ENCODE measurements around the gene AKAP13. TPM values are rescaled to one million over a fixed set of nuclear protein-coding genes. Genes with fewer than 3 reads are reported as not detected.
A peak's percentile ranks its signal among the peaks of the same experiment; 100 is the strongest.

Gene AKAP13
- total RNA-seq, 4 donors from 2014 or later: 189 to 405 (median 244) TPM

DNA sequence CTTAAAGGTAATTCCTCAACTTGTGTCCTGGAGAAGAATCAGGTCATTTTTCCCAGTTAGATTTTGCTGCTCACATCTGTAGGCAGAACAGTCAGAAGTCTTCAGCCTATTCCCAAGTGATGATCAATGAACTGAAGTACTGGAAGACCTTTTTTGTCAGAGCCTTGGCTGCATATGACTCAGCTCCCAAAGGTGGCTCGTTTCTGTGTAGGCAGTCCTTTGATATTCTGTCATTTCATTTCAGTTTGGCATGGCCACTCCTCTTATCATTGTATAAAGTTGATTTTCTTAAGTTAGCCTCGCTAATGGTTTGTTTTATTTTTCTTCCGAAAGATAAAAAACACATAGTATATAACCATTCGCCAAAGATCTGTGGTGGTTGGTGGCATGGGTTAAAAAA is 323.7 kb downstream of the AKAP13 start:
- Histone ChIP-seq H3K27ac (peak overlapping the region; percentile 97 to 100 (median 98)), H3K9me3 (no peaks in the 10 kb centered on the region), H3K4me3 (replicated peaks in 1 of 3) (no peak overlapping the region), H3K27me3 (no peaks in the 10 kb centered on the region), H3K36me3 (no peaks in the 10 kb centered on the region), H3K4me1 (peaks cover 64 to 70% of the 10 kb centered on the region in 2 donors)
- DNase-seq: no peak
- TF ChIP-seq, protein P1, sequence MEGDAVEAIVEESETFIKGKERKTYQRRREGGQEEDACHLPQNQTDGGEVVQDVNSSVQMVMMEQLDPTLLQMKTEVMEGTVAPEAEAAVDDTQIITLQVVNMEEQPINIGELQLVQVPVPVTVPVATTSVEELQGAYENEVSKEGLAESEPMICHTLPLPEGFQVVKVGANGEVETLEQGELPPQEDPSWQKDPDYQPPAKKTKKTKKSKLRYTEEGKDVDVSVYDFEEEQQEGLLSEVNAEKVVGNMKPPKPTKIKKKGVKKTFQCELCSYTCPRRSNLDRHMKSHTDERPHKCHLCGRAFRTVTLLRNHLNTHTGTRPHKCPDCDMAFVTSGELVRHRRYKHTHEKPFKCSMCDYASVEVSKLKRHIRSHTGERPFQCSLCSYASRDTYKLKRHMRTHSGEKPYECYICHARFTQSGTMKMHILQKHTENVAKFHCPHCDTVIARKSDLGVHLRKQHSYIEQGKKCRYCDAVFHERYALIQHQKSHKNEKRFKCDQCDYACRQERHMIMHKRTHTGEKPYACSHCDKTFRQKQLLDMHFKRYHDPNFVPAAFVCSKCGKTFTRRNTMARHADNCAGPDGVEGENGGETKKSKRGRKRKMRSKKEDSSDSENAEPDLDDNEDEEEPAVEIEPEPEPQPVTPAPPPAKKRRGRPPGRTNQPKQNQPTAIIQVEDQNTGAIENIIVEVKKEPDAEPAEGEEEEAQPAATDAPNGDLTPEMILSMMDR (IDR thresholded peaks at IDR 0.05): no peak
- TF ChIP-seq POLR2A (IDR thresholded peaks at IDR 0.05): no peak
- intact Hi-C loops (cut with DNase I): no loop called here
- 68 to 71% methylated on average over 4 of the region's 4 CpGs for WGBS, 2 donors

DNA sequence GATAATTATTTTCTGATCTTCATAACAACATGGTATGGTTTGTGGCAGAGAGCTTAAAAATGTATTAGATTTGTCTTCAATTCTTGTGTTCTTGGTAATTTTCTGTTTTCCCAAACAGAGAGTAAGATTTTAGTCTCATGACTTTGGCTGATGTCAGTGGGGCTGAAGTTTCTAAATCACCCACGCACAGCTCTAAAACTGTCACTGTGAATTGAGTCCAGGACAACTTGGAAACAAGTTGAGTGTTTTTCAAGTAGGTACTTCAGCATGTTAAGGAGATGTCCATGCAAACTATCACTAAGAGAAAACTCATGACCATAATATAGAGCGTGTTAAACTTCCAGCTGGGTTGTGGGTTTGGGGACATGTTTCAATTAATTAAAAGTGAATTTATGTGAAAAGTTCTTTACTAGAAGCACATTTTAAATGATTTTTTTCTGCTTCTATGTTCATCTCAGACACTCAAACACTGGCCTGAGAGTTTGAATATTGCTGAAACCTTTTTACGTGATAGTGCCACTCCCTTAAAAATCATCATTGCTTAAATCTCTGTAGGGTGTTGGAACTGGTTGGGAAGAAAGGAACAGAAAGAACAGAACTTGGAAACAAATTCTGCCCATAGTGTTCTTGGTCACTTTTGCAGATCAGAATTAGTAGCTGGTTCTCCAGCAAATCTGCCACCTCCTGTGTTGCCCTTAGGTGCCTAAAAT is 324.5 kb downstream of the AKAP13 start:
- H3K4me1 ChIP-seq: peaks cover 69 to 78% of the 10 kb centered on the region in 2 donors
- intact Hi-C loops (cut with DNase I): no loop called here
- no peaks in the 10 kb centered on the region for H3K9me3 ChIP-seq
- H3K27me3 ChIP-seq: no peaks in the 10 kb centered on the region
- peaks cover 0 to 3% of the 10 kb centered on the region in 2 donors for H3K36me3 ChIP-seq
- H3K4me3 ChIP-seq (replicated peaks in 1 of 3): no peak overlapping the region
- 43 to 51% methylated on average over 3 of the region's 3 CpGs for WGBS, 2 donors
- peak overlapping the region; percentile 97 to 100 (median 98) for H3K27ac ChIP-seq
- peak in 1 of 2 donors; percentile 49 for TF ChIP-seq POLR2A (IDR thresholded peaks at IDR 0.05)
- TF ChIP-seq, protein P1 (IDR thresholded peaks at IDR 0.05): peak in 1 of 6 experiments; percentile 17
- DNase-seq: peak; percentile 48 to 59

DNA sequence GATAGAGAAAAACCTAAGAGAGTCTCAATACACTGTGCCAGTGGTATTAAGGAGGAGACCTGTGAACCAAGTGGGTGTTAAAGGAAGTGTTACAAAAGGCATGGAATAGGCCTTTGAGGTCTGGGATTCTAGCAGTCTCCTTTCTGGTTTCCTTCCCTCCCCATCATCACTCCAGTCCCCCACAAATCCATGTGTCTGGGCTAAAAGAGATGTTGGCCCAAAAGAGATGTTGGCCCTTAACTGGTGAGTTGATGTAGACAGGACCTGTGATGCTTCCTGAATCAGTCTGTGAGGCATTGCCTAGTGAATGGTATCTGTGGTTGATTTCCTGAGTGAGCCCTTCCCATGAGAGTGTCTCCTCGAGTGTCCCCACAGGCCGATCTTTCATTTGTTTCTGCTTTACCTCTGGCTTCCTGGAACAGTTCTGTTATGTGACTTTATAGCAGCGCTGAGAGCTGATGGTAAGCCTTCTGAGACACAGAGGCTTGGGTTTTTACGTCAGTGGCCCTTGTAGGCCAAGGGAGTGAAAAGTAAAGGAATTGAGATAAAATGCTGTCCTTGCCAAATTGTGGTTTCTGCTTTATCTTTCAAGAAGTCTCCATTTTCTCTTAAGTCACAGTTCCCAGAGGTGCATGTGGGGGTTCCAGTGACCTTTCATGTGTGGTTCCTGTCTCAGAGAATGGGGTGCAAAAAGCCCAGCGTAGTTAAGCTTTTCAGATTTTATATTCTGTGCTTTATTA is 326.5 kb downstream of the AKAP13 start:
- intact Hi-C loops (cut with DNase I): no loop called here
- peaks cover 69 to 91% of the 10 kb centered on the region in 2 donors for H3K4me1 ChIP-seq
- no peak for TF ChIP-seq POLR2A (IDR thresholded peaks at IDR 0.05)
- TF ChIP-seq, protein P1 (IDR thresholded peaks at IDR 0.05): no peak
- H3K27me3 ChIP-seq: no peaks in the 10 kb centered on the region
- 39 to 59% methylated on average over 5 of the region's 5 CpGs for WGBS, 2 donors
- peak overlapping the region; percentile 97 to 100 (median 98) for H3K27ac ChIP-seq
- no peak overlapping the region for H3K4me3 ChIP-seq (replicated peaks in 1 of 3)
- H3K36me3 ChIP-seq: peaks cover 3 to 17% of the 10 kb centered on the region in 2 donors
- no peaks in the 10 kb centered on the region for H3K9me3 ChIP-seq
- peak in 1 of 2 donors; percentile 20 for DNase-seq

DNA sequence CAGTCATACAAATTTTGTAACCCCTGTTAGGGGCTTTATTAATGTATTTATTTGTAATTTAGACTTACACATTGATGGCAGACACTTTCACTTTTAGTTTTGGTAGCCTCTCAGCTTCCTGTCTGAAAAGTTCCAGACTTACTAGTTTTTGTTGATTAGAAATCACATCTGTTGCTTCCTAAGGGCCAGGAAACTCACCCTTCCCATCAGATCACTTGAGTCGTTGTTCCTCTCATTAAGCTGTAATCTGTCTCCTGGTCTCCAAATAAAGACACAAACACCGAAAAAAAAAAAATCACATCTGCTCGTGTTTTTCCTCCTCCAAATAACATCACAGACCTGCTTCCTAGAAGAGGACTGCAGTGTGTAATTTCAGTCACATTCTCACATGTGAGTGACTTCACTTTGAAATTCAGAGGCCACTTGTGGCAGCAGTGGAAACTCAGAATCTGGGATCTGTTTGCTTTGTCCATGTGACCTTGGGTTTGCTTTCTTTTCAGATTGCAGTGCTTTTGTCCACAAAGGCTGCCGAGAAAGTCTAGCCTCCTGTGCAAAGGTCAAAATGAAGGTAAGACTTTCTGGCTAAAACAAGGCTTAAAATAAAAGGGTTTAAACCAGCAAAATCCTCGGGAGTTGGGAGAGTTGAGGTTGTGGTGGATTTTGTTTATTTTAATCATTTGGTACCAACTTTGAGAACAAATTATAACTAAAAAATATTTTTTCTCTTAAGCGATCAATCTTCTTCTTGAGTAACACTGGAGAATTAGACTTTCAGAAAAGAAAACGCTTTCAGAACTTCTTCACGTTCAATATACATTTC is 327.3 kb downstream of the AKAP13 start:
- Histone ChIP-seq H3K27ac (peak overlapping the region; percentile 97 to 100 (median 98)), H3K4me1 (peaks cover 68 to 89% of the 10 kb centered on the region in 2 donors), H3K27me3 (no peaks in the 10 kb centered on the region), H3K36me3 (peaks cover 3 to 17% of the 10 kb centered on the region in 2 donors), H3K4me3 (replicated peaks in 1 of 3) (no peak overlapping the region), H3K9me3 (no peaks in the 10 kb centered on the region)
- DNase-seq: peak; percentile 72 to 77
- intact Hi-C loops (cut with DNase I): no loop called here
- 18 to 22% methylated on average over 8 of the region's 8 CpGs for WGBS, 2 donors
- TF ChIP-seq POLR2A (IDR thresholded peaks at IDR 0.05): peak in 1 of 2 donors; percentile 50
- TF ChIP-seq, protein P1 (IDR thresholded peaks at IDR 0.05): peak in 1 of 6 experiments; percentile 21
